Neural crest cell (in vitro differentiated cells): Measurements from ENCODE around the gene TGFBR1. TPM values are rescaled to one million over a fixed set of nuclear protein-coding genes. Genes with fewer than 3 reads are reported as not detected.

Experiments
- DNase-seq: peaks from one replicate; pipeline ENCODE4 v3.0.0; 2021; ENCODE audit warnings: low read depth, mixed read lengths, low spot score
- H3K27ac Mint-ChIP-seq: one replicate; pipeline ENCODE4 v1.8.0; 2021; ENCODE audit warnings: mild to moderate bottlenecking, mixed read lengths; ENCODE audit not compliant: unreplicated experiment
- H3K27me3 Mint-ChIP-seq: 2 replicates; pipeline ENCODE4 v1.8.0; 2021; ENCODE audit warnings: low read depth, mild to moderate bottlenecking, mixed read lengths
- H3K36me3 Mint-ChIP-seq: 2 replicates; pipeline ENCODE4 v1.8.0; 2021; ENCODE audit warnings: low read depth, mild to moderate bottlenecking, mixed read lengths
- H3K4me1 Mint-ChIP-seq: 2 replicates; pipeline ENCODE4 v1.8.0; 2021; ENCODE audit warnings: mixed read lengths
- H3K4me3 Mint-ChIP-seq: one replicate; pipeline ENCODE4 v1.8.0; 2021; ENCODE audit warnings: mild to moderate bottlenecking, mixed read lengths
- H3K9me3 Mint-ChIP-seq: 2 replicates; pipeline ENCODE4 v1.8.0; 2021; ENCODE audit warnings: mixed read lengths
- total RNA-seq: library from RNA; stranded (reverse); gene quantifications from 2 replicates; pipeline ENCODE4 v1.2.1, GENCODE V29; 2021
- TF ChIP-seq, protein P1 (sequence below): fragments of 200-600 bp; sonication (generic); conservative IDR thresholded peaks from 2 replicates; pipeline ENCODE4 v1.5.0; 2021; ENCODE audit warnings: antibody characterized with exemption, mild to moderate bottlenecking

TGFBR1 gene
- total RNA-seq, 1 donor from 2014 or later: 117 TPM

GRCh38 chr9:99185348-99185632 is 80.4 kb downstream of the TGFBR1 start:
- H3K4me3 Mint-ChIP-seq: no peak overlapping the region
- no peaks in the 10 kb centered on the region for H3K9me3 Mint-ChIP-seq
- H3K27ac Mint-ChIP-seq: no peak overlapping the region
- no peak for DNase-seq
- no peaks in the 10 kb centered on the region for H3K36me3 Mint-ChIP-seq
- TF ChIP-seq, protein P1, sequence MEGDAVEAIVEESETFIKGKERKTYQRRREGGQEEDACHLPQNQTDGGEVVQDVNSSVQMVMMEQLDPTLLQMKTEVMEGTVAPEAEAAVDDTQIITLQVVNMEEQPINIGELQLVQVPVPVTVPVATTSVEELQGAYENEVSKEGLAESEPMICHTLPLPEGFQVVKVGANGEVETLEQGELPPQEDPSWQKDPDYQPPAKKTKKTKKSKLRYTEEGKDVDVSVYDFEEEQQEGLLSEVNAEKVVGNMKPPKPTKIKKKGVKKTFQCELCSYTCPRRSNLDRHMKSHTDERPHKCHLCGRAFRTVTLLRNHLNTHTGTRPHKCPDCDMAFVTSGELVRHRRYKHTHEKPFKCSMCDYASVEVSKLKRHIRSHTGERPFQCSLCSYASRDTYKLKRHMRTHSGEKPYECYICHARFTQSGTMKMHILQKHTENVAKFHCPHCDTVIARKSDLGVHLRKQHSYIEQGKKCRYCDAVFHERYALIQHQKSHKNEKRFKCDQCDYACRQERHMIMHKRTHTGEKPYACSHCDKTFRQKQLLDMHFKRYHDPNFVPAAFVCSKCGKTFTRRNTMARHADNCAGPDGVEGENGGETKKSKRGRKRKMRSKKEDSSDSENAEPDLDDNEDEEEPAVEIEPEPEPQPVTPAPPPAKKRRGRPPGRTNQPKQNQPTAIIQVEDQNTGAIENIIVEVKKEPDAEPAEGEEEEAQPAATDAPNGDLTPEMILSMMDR: no peak
- peaks cover 69% of the 10 kb centered on the region for H3K27me3 Mint-ChIP-seq
- peaks cover 7% of the 10 kb centered on the region for H3K4me1 Mint-ChIP-seq

- H3K4me3 Mint-ChIP-seq: no peak overlapping the region
- H3K27me3 Mint-ChIP-seq: peaks cover 68% of the 10 kb centered on the region
- H3K36me3 Mint-ChIP-seq: no peaks in the 10 kb centered on the region
- no peak overlapping the region for H3K27ac Mint-ChIP-seq
- DNase-seq: no peak
- H3K9me3 Mint-ChIP-seq: no peaks in the 10 kb centered on the region
- peaks cover 7% of the 10 kb centered on the region for H3K4me1 Mint-ChIP-seq
- TF ChIP-seq, protein P1: no peak
Observed at GRCh38 chr9:99185934-99186333, 81.0 kb downstream of the TGFBR1 start.

DNA sequence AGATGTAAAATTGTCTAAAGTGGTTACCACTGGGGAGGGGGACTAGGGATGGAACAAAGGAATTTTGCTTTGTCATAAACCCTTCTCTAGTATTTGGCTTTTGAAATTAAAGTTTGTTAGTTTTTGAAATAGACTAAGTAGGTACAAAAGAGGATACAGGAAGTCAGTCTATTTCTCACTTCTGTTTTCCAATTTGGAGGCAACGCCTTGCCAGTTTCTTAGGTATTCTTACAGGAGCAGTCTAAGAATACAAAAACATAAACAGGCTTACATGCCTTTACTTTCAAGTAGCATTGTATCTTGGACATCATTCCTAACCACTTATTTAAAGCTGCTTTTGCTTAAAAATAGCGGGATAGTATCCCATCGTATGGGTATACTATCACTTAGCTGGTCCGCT is 82.4 kb downstream of the TGFBR1 start:
- Mint-ChIP-seq H3K9me3 (no peaks in the 10 kb centered on the region), H3K4me1 (peaks cover 7% of the 10 kb centered on the region), H3K4me3 (no peak overlapping the region)

DNA sequence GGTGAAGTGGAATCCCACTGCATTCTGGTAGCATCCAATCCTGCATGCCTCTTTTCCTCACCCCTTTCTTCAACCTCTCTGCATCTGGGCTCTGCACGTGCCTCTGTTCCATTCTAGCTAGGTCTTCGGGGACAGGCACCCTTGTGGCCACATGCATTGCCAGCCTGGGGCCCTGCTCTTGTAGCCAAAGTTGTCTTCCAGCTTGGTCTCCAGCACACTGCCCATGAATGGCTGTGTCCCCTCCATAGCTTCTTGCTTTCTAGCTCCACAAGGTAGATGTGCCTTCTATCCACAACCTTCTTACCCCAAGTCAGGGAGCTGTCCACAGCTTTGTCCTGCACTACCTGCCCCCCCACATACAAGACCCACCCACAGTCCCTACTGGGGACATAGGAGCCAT is 84.3 kb downstream of the TGFBR1 start:
- no peaks in the 10 kb centered on the region for H3K36me3 Mint-ChIP-seq
- no peak overlapping the region for H3K4me3 Mint-ChIP-seq
- TF ChIP-seq, protein P1: no peak
- H3K27ac Mint-ChIP-seq: no peak overlapping the region
- peaks cover 62% of the 10 kb centered on the region for H3K27me3 Mint-ChIP-seq
- H3K9me3 Mint-ChIP-seq: no peaks in the 10 kb centered on the region
- DNase-seq: no peak
- peaks cover 10% of the 10 kb centered on the region for H3K4me1 Mint-ChIP-seq

More for the DNA sequence above, 82.4 kb downstream of the TGFBR1 start:
- Mint-ChIP-seq H3K36me3 (no peaks in the 10 kb centered on the region), H3K27ac (no peak overlapping the region), H3K27me3 (peaks cover 65% of the 10 kb centered on the region)
- no peak for DNase-seq
- TF ChIP-seq, protein P1: no peak

GRCh38 chr9:99189887-99190596 is 85.1 kb downstream of the TGFBR1 start:
- H3K4me1 Mint-ChIP-seq: peaks cover 3% of the 10 kb centered on the region
- DNase-seq: no peak
- H3K4me3 Mint-ChIP-seq: no peak overlapping the region
- no peaks in the 10 kb centered on the region for H3K36me3 Mint-ChIP-seq
- no peaks in the 10 kb centered on the region for H3K9me3 Mint-ChIP-seq
- H3K27me3 Mint-ChIP-seq: peaks cover 56% of the 10 kb centered on the region
- no peak overlapping the region for H3K27ac Mint-ChIP-seq
- TF ChIP-seq, protein P1: no peak
